Measurements from ENCODE around the gene NECAB2.

Gene NECAB2

GRCh38 chr16:84036131-84036530 lies 68.1 kb downstream of the NECAB2 start:
- Histone ChIP-seq H3K9me3 (no peaks in the 10 kb centered on the region), H3K4me3 (ENCODE audit: low read depth in 1 of 2, low read length in 1 of 2) (no peak overlapping the region), H3K27me3 (peaks cover 87% of the 10 kb centered on the region), H3K36me3 (no peaks in the 10 kb centered on the region), H3K27ac (no peak overlapping the region), H3K4me1 (ENCODE audit: control insufficient read depth in 1 of 2, insufficient read depth in 1 of 2, low read depth in 1 of 2, low read length in 1 of 2) (no peaks in the 10 kb centered on the region)
- no peak for TF ChIP-seq CTCF (IDR thresholded peaks at IDR 0.05)

- Histone ChIP-seq H3K27ac (no peak overlapping the region), H3K36me3 (no peaks in the 10 kb centered on the region), H3K27me3 (peaks cover 87% of the 10 kb centered on the region), H3K4me1 (ENCODE audit: control insufficient read depth in 1 of 2, insufficient read depth in 1 of 2, low read depth in 1 of 2, low read length in 1 of 2) (no peaks in the 10 kb centered on the region), H3K4me3 (ENCODE audit: low read depth in 1 of 2, low read length in 1 of 2) (no peak overlapping the region), H3K9me3 (no peaks in the 10 kb centered on the region)
- no peak for TF ChIP-seq CTCF (IDR thresholded peaks at IDR 0.05)
These were observed 69.0 kb downstream of the NECAB2 start for GRCh38 chr16:84036982-84037425.

- Histone ChIP-seq H3K27me3 (peaks cover 88% of the 10 kb centered on the region), H3K4me1 (ENCODE audit: control insufficient read depth in 1 of 2, insufficient read depth in 1 of 2, low read depth in 1 of 2, low read length in 1 of 2) (no peaks in the 10 kb centered on the region), H3K4me3 (ENCODE audit: low read depth in 1 of 2, low read length in 1 of 2) (no peak overlapping the region), H3K9me3 (no peaks in the 10 kb centered on the region), H3K36me3 (no peaks in the 10 kb centered on the region), H3K27ac (no peak overlapping the region)
- TF ChIP-seq CTCF (IDR thresholded peaks at IDR 0.05): no peak
These were observed 70.4 kb downstream of the NECAB2 start for GRCh38 chr16:84038469-84038868.

- no peak for TF ChIP-seq CTCF (IDR thresholded peaks at IDR 0.05)
- Histone ChIP-seq H3K27me3 (peaks cover 88% of the 10 kb centered on the region), H3K9me3 (no peaks in the 10 kb centered on the region), H3K27ac (no peak overlapping the region), H3K4me1 (ENCODE audit: control insufficient read depth in 1 of 2, insufficient read depth in 1 of 2, low read depth in 1 of 2, low read length in 1 of 2) (no peaks in the 10 kb centered on the region), H3K4me3 (ENCODE audit: low read depth in 1 of 2, low read length in 1 of 2) (no peak overlapping the region), H3K36me3 (no peaks in the 10 kb centered on the region)
These were observed 71.7 kb downstream of the NECAB2 start for GRCh38 chr16:84039696-84040095.

- no peak for TF ChIP-seq CTCF (IDR thresholded peaks at IDR 0.05)
- H3K27me3 ChIP-seq: peaks cover 91% of the 10 kb centered on the region
- H3K4me1 ChIP-seq (ENCODE audit: control insufficient read depth in 1 of 2, insufficient read depth in 1 of 2, low read depth in 1 of 2, low read length in 1 of 2): no peaks in the 10 kb centered on the region
- H3K27ac ChIP-seq: no peak overlapping the region
- H3K4me3 ChIP-seq (ENCODE audit: low read depth in 1 of 2, low read length in 1 of 2): no peak overlapping the region
- H3K36me3 ChIP-seq: no peaks in the 10 kb centered on the region
- H3K9me3 ChIP-seq: no peaks in the 10 kb centered on the region
These were observed 72.3 kb downstream of the NECAB2 start for GRCh38 chr16:84040226-84040822.

All from neutrophil (primary cell).